Sciatic nerve (tissue), 2 donors: ENCODE results near the gene CDCP2. TPM values are rescaled to one million over a fixed set of nuclear protein-coding genes. Genes with fewer than 3 reads are reported as not detected.

ENCODE experiments used
- ATAC-seq: fragments of 200-7000 bp; cut with Tn5 transposase; one replicate; pipeline ENCODE4 v1.9.1; 2020; ENCODE audit warnings: mild to moderate bottlenecking, moderate library complexity
- DNase-seq: peaks from one replicate; pipeline ENCODE4 v3.0.0-alpha.2; 2020; ENCODE audit warnings: low spot score
- intact Hi-C: fragments of 100-400 bp; cut with DNase I; formaldehyde crosslinking; loops from one replicate; pipeline ENCODE4 v1.14.2; 2022
- total RNA-seq: library from RNA; stranded (reverse); fragmentation: NEBNext Ultra II Directional; extraction: Animal tissue kit (Norgen Biotek cat#: 25700); gene quantifications from one replicate; pipeline ENCODE4 v1.2.1, GENCODE V29; 2021
- donor health status: DM: no; HTN: no; CAD: no.
- donor health status: DM: no; HTN: no; CAD: no.

Gene CDCP2
- total RNA-seq, result 0.22 TPM

DNA sequence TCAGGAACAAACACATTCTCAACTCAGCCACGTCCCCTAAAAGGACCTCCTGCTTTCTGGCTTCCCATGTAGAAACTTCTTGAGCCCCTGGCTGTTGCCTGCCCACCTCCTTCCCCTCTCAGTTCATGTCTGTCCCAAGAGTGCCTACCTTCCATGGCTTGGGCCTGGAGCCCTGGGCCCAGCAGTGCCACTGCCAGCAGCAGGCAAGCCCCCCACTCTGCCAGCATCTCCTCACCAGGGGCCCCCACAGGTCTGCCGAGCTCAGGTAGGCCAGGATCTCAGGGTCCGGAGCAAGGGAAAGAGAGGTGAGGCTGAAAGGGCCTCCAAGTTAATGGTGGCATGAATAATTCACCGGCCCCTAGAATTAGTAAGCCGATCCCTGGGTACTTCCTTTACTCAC is at the start of gene CDCP2:
CDCP2 (minus strand) TSS at position 305 of the 400 bp plus-strand sequence; CDS start at position 227, 78 bp downstream.
- DNase-seq (no peak), ATAC-seq (no peak)
- intact Hi-C loops, result no loop called here

DNA sequence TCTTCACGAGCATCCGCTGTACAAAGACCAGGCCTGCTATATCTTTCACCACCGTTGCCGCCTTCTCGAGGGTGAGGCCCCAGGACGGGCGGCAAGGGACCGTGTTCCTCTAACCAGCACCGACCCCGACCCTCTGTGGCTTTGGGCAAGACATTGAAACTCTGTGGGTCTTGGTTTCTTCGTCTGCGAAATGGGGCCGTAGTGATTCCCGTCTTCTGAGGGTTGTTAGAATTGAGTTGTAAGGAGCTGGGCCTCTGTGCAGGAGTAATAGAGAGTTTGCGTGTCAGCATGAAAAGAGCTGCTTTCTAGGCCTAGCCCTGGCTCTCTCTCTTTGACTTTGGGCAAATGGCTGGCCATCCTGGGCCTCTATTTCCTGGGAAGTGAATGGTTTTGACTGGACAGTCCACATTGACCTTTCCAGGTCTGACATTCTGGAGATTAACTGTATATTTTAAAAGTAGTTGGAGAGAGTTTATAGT is 47.8 kb upstream of the CDCP2 start:
- intact Hi-C loops, result no loop called here
- DNase-seq (no peak), ATAC-seq (peak; percentile 20)

DNA sequence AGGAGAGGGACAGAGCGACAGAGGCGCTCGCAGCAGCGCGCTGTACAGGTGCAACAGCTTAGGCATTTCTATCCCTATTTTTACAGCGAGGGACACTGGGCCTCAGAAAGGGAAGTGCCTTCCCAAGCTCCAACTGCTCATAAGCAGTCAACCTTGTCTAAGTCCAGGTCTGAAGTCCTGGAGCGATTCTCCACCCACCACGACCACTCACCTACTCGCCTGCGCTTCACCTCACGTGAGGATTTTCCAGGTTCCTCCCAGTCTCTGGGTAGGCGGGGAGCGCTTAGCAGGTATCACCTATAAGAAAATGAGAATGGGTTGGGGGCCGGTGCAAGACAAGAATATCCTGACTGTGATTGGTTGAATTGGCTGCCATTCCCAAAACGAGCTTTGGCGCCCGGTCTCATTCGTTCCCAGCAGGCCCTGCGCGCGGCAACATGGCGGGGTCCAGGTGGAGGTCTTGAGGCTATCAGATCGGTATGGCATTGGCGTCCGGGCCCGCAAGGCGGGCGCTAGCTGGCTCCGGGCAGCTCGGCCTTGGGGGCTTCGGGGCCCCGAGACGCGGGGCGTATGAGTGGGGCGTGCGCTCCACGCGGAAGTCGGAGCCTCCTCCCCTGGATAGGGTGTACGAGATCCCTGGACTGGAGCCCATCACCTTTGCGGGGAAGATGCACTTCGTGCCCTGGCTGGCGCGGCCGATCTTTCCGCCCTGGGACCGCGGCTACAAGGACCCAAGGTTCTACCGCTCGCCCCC is 47.1 kb upstream of the CDCP2 start, which contains the start of the genes CYB5RL and MRPL37:
CYB5RL (minus strand) TSS at position 266 of the 754 bp plus-strand sequence. CDS start 4,414 bp downstream, outside the sequence.
MRPL37 (plus strand) TSS at position 403 of the 754 bp plus-strand sequence; CDS start at position 480, 77 bp downstream.
- intact Hi-C loops, result no loop called here
- peak; percentile 92 for DNase-seq
- peak; percentile 99 for ATAC-seq

DNA sequence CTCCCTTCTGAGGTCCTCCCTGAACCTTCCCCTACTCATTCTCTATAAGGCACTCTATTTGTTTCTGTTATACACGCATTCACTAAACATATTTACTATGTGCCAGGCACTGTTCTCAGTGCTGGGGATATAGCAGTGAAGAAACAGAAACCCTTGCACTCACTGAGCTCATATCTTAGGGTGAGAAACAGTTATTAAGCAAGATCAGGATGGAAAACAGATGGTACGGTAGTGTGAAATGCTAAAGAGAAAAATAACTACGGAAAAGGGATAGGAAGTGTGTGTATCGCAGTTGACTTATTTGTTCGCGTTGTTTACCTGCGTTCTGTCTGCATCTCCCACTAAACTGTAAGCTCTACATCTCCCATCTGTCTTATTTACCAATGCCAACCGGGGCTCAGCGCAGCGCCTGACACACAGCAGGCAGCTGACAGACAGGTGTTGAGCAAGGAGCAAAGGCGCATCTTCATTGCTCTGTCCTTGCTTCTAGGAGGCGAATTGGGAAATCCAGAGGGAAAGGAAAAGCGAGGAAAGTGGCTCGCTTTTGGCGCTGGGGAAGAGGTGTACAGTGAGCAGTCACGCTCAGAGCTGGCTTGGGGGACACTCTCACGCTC is 46.5 kb upstream of the CDCP2 start:
- ATAC-seq, result no peak
- intact Hi-C loops, result no loop called here
- DNase-seq, result no peak

DNA sequence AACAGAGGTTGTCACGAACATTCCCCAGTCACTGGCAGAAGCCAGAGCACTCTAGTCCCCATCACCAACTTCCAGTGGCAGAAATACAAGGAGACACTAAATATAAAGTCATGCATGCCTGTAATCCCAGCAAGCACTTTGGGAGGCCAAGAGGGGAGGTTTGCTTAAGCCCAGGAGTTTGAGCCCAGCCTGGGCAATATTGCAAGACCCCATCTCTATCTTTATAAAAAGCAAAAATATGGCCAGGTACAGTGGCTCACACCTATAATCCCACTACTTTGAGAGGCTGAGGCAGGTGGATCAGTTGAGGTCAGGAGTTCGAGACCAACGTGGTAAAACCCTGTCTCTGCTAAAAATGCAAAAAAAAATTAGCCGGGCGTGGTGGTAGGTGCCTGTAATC is 40.7 kb upstream of the CDCP2 start:
- DNase-seq (no peak), ATAC-seq (no peak)
- intact Hi-C loops, result no loop called here

DNA sequence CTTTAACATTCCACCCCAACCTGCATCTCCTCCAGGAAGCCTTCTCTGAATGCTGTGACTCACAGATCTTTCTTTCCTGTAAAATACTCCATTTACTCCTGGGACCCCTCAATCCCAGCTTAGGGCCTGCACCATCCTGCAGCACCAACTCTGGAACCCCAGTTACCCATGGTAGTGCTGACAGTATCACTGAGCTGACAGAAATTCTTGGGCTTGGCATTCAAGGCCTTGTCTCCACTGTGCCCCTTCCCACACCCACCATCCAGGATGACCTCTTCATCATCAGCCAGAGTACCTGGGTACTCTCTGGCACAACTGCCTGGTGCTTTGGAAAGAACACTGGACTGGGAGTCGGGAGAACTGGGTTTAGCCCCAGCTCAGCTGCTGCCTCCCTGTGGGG is 38.7 kb upstream of the CDCP2 start:
- ATAC-seq (no peak), DNase-seq (no peak)
- intact Hi-C loops, result no loop called here

DNA sequence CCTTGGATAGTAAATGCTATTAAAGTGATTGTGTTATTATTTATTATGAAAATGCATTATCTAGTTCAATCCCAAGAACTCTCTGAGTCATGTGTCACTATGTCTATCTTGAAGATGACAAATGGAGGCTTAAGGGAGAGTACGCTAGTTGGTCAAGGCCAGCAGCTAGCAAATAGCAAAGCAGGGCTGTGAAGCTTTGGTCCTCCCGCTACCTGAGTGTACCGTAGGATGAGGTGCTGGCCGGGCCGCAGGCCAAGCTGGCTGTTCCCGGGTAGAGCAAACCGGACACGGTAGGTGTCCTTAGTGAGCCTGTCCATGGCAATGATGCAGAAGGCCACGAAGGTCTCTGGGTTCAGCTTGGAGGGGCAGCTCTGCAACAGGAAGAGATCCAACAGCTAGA is 37.7 kb upstream of the CDCP2 start:
- DNase-seq, result no peak
- intact Hi-C loops, result no loop called here
- no peak for ATAC-seq

DNA sequence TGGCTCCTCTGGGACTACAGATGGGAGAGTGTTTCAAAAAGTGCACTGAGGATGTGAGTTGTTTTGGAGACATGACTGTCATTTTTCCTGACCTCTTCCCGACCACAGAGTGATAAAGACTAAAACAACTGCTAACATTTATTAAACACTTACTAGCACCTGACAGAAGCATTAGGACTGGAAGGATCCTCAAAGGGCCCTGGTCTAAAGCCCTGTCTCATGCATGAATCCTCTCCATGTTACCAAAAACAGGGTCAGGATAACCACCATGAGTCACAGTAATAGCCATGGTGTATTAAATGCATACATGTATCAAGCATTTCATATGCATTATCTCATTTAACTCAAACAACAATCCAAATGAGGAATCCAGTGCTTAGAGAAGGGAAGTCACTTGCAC is 35.5 kb upstream of the CDCP2 start:
- ATAC-seq (no peak), DNase-seq (no peak)
- intact Hi-C loops, result no loop called here

DNA sequence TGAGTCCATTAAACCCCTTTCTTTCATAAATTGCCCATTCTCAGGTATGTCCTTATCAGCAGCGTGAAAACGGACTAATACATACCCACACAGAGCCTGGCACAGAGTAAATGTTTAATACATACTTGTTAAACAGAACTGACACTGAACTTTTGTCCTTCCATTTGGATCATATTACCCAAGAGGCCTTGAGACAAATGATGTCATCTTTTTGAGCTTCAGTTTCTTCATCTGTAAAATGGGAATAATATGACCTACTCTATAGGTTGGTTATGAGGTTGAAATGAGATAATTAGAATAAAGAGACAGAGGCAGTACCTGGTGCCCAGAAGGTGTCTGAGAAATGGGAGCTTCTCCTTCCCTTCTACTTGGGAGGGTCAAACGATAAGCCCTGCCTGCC is 33.3 kb upstream of the CDCP2 start:
- intact Hi-C loops, result no loop called here
- DNase-seq, result no peak

DNA sequence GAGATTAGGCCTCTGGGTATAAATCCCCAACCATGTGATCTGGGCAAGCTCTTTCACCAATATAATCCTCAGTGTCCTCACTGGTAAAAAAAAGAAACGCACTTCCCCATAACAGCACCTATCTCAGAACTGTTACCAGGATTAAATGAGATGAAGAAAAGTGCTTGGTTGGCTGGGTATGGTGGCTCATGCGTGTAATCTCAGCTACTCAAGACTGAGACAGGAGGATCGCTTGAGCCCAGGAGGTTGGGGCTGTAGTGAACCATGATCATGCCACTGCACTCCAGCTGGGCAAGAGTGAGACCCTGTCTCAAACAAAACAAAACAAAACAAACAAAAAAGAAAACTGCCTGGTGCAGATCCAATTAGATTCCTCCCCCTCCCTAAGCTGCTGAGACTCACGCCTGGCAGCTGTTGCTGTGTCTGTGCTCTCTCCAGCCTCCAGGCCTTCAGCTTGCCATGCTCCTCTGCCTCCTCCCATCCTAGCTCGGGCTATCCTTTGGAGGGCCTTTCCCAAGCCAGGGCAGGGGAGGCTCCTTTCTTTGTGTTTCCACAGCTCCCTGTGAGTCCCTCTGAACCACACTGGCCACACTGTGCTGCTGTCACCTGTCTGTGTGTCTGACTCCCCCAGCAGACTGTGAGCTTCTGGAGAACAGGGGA is 28.0 kb upstream of the CDCP2 start:
- DNase-seq, result no peak
- no peak for ATAC-seq
- intact Hi-C loops, result no loop called here

More for the DNA sequence above, 33.3 kb upstream of the CDCP2 start:
- ATAC-seq, result no peak

DNA sequence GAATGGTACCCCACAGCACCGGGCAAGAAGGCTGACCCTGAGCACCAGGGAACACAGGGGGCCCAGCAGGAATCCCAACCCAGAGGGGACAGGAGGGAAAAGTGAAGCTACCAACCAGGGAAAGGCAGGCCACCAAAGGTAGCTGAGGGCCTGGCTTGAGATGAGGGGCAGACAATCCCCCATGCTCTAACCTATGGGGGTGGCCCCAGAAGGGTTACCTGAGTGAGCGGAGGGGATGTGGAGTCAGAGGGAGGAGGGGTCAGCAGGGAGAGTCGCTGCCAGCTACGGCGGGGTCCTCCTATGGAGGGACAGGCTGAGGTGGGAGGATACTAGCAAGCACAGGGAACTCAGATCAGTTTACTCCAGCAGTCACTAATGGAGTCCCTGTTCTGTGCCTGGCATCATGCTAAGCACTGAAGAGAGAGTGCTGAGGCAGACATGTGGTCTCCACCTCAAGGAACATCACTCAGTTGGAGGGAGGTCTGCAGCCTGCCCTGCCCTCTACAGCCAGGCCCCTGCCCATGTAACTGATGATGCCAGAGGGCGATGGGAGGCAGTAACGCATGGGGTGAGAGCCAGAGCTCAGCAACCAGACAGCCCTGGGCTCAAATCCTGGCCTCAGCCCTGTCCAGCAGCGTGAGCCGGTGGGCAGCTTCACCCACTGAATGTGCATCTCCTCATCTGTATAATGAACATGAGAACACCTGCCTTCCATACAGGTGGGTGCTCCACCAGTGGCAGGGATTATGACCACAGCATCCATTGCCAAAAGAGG is 25.7 kb upstream of the CDCP2 start:
- no peak for DNase-seq
- intact Hi-C loops, result no loop called here
- ATAC-seq, result no peak

DNA sequence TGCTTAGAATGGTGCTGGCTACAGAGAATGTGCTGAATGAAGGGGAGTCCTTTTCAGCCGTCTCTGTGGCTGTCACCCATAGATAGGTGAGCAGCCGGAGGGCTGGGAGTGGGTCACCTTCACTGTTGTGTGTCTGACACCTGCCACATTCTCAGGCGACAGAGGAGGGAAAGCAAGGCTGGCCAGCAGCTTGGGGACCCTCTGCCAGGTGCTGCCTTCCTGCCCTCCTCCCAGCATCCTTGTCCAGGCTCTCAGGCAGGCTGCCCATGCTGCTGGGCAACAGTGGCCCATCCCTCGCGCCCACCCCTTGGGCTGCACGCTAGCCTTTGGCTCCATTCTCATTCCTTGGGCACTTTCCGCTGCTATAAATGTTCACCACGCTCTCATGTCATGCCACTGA is 24.9 kb upstream of the CDCP2 start:
- DNase-seq (no peak), ATAC-seq (no peak)
- intact Hi-C loops, result no loop called here

DNA sequence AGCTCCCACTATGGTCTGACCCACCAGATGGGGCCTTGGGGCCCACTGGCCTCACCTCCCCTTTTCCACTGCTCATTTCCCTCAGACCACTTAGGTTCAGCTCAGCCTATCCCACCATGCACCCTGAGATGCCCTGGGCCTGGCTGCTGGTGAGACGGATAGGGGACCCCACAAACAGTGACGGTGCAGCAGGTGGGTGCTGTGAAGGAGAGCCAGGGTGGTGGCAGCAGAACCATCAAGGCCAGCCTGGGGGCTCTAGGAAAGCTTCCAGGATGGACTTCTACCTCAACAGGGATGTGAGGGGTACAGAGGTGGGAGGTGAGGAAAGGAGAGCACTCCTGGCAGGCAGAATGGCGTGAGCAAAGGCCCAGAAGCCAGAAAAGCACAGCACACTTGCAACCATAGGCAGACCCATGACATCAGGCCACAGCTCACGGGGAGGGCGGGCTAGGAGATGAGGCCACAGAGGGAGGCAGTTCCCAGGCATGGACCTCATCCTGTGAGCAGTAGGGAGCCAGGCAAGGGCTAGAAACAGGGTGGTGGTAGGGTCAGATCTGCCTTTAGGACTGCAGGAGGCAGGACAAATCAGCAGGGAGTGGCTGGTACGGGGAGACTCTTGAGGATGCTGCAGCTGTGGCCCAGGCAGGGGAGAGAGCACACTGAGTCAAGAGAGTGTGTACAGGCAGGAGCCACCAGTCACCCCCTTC is 24.0 kb upstream of the CDCP2 start:
- ATAC-seq, result no peak
- intact Hi-C loops, result no loop called here
- no peak for DNase-seq

DNA sequence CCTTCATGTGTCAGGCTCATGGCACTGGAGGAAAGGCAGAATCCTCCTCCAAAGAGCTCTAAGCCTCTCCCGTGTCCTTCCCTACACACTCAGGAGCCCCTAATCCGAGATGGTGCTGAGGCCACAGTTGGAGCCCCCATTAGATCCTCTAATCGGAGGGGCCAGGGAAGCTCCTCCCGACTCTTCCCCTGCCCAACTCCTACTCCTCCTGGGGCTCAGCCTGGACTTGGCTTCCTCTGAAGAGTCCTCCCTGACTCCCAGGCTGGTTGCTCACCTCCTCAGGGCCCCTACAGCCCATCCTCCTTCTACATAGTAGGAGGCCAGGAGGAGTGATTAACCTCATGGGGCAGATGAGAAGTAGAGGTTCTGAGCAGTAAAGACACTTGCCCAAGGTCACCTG is 21.3 kb upstream of the CDCP2 start:
- DNase-seq, result no peak
- intact Hi-C loops, result no loop called here
- no peak for ATAC-seq

DNA sequence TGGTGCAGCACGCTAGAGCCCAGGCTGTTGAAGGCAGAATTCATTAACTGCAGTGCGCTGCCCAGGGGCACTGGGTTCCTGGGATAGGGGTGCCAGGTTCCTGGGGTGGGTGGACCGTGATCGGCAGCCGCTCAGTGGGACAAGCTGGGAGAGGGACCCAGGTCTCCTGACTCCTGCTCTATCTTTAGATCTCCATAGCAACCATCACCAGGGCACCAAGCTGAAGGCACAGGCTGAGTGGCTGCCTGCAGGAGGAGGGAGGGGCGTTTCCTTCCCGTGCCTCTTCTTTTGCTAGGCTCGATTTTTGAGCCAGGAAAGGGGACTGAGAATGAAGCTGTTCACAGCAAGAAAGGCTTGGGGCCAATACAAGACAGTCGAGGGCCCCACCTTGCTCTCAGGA is 20.9 kb upstream of the CDCP2 start:
- intact Hi-C loops, result no loop called here
- DNase-seq (no peak), ATAC-seq (no peak)

DNA sequence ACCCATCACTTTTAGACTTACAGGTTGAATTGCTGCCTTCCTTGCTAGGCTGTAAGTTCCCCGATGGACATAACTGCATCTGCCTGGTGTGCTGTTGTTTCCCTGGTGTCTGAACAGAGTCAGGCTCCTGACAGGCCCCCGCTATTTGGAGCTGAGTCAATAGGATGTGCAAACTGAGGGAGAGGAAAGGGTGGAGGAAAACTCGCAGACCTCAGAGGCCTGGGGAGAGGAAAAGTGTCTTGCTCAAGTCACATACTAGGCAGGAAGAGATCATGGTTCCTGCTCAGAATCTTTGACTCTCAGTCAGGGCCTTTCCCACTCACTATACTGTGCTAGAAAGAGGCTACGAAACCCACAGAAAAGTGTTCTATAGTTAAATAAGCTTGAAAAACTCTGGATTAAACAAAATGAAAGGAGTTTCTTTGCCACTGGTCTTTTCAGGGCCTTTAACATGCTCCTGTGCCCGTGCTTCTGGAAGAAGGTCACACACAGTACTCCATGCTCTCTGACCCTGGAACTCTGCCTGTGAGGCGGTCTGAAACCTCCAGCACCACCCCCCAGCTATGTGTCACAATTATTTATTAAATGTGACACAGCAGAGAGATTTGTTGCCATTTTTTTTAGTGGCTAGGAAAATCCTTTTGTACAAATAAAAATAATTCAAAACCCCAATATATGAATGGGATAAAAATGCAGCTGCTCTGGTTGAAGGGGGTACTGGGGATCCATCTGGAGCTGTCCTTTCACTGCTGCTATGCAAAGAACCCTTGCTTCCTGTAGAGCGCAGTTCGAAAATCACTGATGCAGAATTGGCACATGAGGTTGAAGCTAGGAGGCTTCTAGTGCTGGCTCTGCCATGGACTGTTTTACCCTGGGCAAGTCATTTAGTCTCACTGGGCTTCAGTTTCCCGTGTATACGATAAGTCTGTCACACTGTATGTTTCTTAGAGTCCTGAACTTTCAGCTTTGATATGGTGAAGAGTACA is 20.1 kb upstream of the CDCP2 start:
- ATAC-seq (no peak), DNase-seq (no peak)
- intact Hi-C loops, result no loop called here

DNA sequence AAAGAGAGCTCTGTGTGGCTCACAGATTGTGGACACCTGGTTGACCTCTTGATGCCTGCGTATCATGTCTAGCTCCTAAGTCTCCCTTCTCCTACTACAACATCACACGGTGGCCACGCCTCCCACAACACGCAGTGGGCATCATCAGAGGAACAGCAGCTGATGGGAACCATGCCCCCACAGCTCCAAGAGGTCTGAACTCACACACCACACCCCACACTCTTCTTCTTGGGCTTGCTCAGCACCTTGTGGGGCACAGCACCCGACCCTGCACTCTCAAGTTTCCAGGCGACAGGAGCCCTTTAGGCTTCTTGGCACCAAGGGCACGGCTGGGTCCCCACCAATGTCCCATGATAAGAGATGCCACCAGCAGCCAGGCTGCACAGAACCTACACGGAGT is 18.8 kb upstream of the CDCP2 start:
- no peak for DNase-seq
- intact Hi-C loops, result no loop called here
- ATAC-seq, result no peak

DNA sequence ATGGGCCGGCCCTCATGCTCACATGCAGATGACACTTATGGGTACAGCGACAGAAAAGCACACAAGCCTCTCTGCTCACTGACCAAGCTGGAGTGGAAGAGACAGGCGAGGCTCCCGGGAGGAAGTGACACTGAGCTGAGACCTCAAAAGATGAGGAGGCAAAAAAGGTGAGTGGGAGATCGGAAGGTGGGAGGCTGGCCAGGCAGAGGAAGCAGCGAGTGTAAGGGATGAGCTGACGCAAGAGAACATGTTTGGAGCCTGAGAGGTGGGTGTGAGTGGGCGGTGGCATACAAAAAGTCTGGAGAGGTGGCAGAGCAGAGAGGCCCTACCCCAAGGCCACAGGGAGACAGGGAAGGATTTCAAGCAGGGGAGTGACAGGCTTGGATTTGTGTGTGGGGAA is 18.2 kb upstream of the CDCP2 start:
- intact Hi-C loops, result no loop called here
- ATAC-seq (no peak), DNase-seq (no peak)
